Stomach (tissue), 4 donors: ENCODE measurements around the gene PLCB1.

Experiments used
- POLR2A ChIP-seq, 4 donors: fragments of 450-650 bp; IDR thresholded peaks; one replicate each; pipeline ENCODE4 v1.6.1; 2016; ENCODE audit warnings: antibody characterized with exemption in 4 of 4, control low read depth in 2 of 4, mild to moderate bottlenecking in 1 of 4, moderate library complexity in 1 of 4
- POLR2AphosphoS5 ChIP-seq, 3 donors: sonication (generic); formaldehyde crosslinking; IDR thresholded peaks; one replicate each; pipeline ENCODE4 v1.6.1; 2016; ENCODE audit warnings: antibody characterized with exemption in 3 of 3
- TF ChIP-seq, protein P1 (sequence below), 7 experiments: fragments of 450-650 bp in 4 of 7; fragments of 200-600 bp in 3 of 7; sonication (generic) in 3 of 7; IDR thresholded peaks; one replicate each; pipeline ENCODE4 v1.5.1; 2016 to 2019; ENCODE audit warnings: antibody characterized with exemption in 7 of 7, control low read depth in 2 of 7, mild to moderate bottlenecking in 1 of 7

DNA sequence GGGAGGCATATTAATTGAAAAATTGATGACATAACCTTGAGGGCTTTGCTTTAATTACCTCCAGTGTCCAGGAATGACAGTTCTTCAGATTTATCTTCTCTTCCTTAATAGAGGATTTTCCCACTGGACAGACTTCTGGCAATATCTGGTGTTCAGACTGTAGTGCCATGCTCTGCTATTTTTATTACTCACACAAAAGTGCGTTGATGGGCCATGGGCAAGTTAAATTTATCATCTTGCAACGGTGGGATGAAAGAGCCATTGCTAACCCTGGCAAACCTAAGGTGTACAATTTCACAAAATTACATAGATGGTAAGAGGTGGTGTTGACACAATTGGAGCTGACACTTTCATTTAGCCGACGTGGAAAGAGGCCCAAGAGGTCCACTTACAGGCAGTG, 683.1 kb downstream of the PLCB1 start:
- TF ChIP-seq, protein P1, sequence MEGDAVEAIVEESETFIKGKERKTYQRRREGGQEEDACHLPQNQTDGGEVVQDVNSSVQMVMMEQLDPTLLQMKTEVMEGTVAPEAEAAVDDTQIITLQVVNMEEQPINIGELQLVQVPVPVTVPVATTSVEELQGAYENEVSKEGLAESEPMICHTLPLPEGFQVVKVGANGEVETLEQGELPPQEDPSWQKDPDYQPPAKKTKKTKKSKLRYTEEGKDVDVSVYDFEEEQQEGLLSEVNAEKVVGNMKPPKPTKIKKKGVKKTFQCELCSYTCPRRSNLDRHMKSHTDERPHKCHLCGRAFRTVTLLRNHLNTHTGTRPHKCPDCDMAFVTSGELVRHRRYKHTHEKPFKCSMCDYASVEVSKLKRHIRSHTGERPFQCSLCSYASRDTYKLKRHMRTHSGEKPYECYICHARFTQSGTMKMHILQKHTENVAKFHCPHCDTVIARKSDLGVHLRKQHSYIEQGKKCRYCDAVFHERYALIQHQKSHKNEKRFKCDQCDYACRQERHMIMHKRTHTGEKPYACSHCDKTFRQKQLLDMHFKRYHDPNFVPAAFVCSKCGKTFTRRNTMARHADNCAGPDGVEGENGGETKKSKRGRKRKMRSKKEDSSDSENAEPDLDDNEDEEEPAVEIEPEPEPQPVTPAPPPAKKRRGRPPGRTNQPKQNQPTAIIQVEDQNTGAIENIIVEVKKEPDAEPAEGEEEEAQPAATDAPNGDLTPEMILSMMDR (IDR thresholded peaks at IDR 0.05): no peak
- TF ChIP-seq POLR2AphosphoS5 (IDR thresholded peaks at IDR 0.05) (no peak), POLR2A (IDR thresholded peaks at IDR 0.05) (no peak)
